Adipose tissue (tissue), 3 donors: ENCODE results near the gene HMG20A. TPM values are rescaled to one million over a fixed set of nuclear protein-coding genes. Genes with fewer than 3 reads are reported as not detected.

Source experiments
- H3K27ac ChIP-seq: one replicate; pipeline ENCODE4 v1.5.1; 2013; ENCODE audit warnings: low read depth, low read length
- WGBS, 3 donors: extraction: QIAGEN DNeasy Blood & Tissue Kit; methylation state at CpG; one replicate each; pipeline ENCODE4 v1.1.7; 2013; 5-methylcytosine and 5-hydroxymethylcytosine counted together
- polyA plus RNA-seq, 3 donors: library from polyadenylated mRNA; stranded (reverse); fragments of 200-250 nt; gene quantifications; one replicate each; pipeline ENCODE4 v1.2.3, GENCODE V29; 2013
- donor health status: healthy with polysubstance abuse.
- donor health status: Bipolar disorder and iron deficiency.
- donor health status: healthy.

Gene HMG20A
- polyA plus RNA-seq, 3 donors = 7.9 to 12.4 (median 11.3) TPM

DNA sequence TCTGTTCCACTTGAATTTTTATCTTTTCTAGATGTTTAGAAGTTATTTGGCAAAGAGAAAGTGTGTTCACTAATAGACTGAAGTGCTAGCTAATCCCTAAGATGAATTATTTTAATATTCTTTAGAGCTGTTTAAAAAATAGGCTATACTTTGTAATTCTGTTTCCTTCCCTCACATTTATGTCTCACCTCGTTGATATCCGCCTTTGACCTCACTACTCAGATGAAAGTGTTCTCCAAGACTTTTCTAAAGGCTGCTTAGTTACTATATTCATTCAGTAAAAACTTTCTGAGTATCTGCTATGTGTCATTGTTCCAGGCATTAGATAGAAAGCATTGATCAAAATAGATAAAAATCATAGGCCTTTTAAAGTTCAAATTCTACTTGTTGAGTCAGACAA is 38.3 kb downstream of the HMG20A start:
- 84 to 94% (median 89%) methylated on average over 2 of the region's 2 CpGs for WGBS, 3 donors
- no peak overlapping the region for H3K27ac ChIP-seq

DNA sequence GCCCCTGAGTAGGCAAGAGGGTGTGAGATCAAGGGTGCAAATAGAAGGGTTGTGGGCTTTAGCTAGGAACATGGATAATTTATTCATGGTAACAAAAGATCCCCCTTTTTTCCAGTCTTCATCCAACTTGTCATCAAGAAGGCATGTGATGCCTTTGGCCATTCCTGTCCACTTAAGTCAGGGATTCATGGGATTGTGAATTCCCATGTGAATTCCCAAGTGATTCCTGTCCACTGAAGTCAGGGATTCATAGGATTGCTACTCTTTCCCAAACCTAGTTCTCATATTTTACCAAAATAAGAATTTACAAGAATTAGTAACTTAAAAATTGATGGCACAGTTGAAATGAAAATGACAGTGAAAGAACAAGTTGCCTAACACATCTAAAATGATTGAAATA is 40.8 kb downstream of the HMG20A start:
- H3K27ac ChIP-seq = no peak overlapping the region

DNA sequence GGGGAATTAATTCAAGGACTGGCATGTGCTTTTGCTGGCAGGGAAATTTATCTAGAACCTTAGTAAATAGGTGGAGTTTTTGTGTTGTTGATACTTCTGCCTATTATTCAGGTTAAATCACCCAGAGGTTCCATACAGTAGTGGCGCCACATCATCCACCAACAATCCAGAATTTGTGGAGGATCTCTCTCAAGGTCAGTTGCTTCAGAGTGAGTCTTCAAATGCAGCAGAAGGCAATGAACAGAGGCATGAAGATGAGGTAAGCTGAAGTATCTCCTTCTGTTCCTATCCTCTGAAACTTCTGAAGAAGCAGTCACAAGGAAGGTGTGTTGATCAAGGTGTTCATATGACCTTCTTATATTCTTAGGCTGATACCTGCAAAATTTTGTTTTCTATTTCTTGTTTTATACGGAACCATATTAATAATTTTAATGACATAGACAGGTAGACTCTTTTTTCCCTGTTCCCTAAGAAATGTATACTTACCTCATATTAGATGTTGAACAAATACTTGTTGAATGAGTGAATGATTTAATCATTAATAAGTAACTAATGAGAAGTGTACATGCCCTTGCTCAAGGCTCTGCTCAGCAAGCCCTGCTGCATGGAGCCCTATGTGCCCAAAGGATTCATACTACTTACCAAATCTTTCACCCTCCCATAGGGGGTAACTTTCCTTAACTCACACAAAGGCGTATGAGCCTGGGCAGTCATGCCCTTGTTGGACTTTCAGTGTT is 43.6 kb downstream of the HMG20A start:
- H3K27ac ChIP-seq = no peak overlapping the region

DNA sequence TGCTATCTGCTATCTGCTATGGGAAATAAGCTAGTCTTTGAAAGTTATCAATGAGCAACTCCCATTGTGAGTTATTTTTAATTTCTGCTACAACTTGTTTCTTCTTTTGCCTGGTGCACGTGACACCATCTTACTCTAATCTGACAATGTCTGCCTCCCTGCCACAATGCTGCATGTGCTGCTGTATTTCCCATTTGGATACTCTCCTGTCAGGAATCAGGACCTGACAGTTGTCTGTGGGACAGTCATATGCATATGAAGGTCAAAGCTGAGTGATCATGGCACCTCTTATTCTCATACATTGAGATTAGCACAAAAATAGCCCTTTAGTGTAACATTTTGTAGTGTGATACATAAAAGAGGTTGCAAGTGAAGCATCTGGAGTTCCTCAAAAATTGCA is 45.8 kb downstream of the HMG20A start:
- 96 to 98% (median 97%) methylated on average over 1 of the region's 1 CpG for WGBS, 3 donors
- no peak overlapping the region for H3K27ac ChIP-seq

More for the DNA sequence above, 43.6 kb downstream of the HMG20A start:
- whole genome bisulfite sequencing, 3 donors = 72 to 97% (median 96%) methylated on average over 3 of the region's 3 CpGs

DNA sequence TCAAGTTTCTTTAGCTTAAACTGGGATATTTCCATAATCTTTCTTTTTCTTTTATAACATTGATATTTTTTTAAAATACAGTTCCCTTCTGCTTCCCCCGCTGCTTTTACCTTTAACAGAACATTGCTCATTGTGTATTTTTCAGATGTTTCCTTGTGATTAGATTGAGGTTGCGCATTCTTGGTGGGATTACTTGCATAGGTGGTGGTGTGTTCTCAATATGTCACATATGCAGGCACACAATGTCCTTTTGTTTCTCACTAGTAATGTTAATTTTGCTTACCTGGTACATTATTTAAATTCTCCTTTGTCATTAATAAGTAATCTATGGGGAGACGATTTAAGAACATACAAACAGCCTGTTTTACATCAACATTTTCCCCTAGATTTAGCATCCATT is 48.2 kb downstream of the HMG20A start:
- 69 to 95% (median 87%) methylated on average over 3 of the region's 3 CpGs for WGBS, 3 donors
- no peak overlapping the region for H3K27ac ChIP-seq

DNA sequence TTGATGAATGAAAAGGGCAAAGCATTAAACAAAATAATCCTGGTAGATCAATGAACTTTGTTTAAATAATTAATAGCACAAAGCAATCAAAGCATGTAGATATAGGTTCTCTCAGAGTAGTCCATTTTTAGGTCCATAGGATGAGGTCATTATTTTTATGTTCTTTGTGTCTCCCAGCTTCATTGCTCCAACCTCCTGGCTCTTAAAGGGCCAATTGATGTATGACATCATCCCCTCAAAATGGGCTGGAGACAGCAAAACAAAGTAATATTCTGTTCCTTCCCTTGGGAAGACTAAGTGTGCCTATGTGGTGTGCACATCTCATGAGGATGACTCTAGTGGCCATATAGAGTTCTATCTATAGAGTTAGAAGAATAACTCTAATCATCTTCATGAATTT is 49.5 kb downstream of the HMG20A start:
- H3K27ac ChIP-seq = no peak overlapping the region

DNA sequence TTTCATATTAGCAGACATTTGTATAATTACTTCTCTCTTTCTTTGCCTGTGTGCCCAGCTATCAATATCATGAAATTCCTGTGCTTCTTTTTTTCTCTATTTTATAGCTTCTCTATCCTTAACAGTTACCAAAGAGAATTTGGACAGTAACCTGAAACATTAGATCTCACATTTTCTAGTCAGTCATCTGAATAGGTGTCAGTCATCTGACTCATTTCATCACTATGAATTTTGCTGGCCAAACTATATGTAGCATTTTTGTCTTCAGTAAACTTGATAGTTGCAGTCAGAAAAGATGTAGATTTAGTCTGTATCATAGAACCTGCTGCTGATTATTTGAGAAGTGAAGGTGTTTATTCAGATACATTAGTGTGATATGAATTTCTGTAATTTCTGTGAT is 52.6 kb downstream of the HMG20A start:
- no peak overlapping the region for H3K27ac ChIP-seq

DNA sequence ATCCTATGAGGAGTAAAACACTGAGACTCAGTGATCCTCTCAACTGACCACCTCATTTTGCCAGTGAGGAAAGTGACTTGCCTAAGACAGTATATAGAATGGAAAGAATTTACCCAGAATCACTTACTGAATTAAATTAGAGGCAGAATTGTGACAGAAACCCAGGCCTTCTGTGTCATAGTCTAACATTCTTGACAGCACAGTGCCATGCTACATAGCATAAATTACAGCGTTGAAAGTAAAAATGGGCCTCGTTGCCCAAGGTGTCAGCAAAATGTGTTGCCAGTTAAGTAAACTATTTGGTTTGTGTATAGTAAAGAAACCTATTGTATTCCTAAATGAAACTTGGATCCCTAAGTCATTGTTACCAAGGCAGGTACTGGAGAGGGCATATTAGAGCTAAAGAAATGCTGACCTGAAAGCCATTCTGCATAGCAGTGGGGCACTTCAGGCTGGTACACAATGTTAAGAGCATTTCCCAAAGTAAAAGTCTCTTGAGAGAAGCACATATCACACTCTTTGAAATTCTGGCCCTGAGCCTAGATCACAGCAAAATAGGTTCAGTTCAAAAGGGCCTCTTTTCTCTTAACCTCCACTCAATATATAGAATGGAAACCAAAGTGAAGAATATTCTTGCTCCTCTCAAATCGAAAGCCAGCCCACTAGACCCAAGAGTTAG is 53.8 kb downstream of the HMG20A start:
- 78 to 94% (median 94%) methylated on average over 3 of the region's 3 CpGs for WGBS, 3 donors
- no peak overlapping the region for H3K27ac ChIP-seq

DNA sequence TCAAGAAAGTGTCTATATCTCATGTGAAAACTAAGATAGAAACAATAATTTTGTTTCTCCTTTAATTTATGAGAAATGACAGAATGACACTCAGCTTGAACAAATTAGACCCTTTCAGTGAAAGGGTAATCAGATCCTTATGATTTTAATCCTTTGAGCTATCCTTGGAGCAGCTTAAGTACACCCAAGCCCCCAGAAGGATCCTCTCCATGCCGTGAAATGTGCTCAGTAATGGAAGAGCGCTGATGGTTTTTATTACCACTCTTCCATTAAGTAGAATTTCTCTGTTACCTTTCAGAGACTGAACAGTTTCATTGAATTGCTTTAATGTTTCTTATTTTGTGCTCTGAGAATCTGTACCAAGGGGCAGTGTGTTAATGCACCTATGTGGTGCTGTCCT is 54.3 kb downstream of the HMG20A start:
- H3K27ac ChIP-seq = no peak overlapping the region
- 96 to 98% (median 98%) methylated on average over 2 of the region's 2 CpGs for WGBS, 3 donors

DNA sequence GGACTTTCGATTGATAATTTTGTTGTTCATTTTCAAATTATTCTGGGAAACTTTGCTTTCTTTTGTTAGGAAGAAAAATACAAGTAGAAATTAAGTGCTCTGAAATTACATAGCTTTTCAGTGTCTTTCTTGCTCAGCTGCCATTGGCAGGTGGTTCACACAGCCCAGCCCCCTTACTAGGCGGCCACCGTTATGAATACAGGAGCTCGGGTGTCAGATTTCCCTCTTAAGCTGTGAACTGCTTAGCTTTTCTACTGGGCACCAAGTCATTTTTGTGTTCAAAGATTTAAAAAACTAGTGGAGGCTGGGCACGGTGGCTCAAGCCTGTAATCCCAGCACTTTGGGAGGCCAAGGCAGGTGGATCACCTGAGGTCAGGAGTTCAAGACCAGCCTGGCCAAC is 55.2 kb downstream of the HMG20A start:
- no peak overlapping the region for H3K27ac ChIP-seq
- 82 to 94% (median 93%) methylated on average over 5 of the region's 5 CpGs for WGBS, 3 donors

DNA sequence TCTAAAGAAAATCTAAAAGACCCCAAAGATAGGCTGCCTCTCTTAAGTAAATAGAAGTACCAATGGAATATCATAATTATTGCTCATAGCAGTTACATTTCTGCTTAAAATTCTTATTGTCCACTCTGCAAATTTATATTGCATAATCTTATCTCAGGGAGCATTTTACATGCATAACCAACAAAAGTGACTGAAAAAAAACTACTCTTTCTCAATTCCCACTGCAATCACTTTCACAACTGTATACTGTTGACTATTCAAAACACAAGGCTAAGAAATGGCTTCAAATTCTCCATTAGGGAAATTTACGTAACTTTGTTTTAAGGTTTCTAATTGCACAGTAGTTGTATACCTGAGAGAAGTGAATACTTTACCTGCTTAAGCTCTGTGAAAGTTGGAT is 56.3 kb downstream of the HMG20A start:
- no peak overlapping the region for H3K27ac ChIP-seq
- WGBS, 3 donors = 63 to 89% (median 67%) methylated on average over 1 of the region's 1 CpG

DNA sequence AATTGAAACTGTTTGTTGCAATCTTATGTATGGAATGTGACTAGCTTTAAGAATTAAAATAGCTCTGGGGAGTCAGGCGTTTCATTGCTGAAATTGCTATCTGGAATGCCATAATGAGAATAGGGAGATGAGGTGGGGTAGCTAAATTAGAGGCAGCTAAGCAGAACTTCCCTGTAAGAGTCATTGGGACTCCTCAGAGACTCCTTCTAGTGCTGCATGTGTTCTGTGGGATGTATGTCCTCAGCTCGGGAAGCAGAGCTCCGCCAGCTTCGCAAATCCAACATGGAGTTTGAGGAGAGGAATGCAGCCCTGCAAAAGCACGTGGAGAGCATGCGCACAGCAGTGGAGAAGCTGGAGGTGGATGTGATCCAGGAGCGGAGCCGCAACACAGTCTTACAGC is 57.4 kb downstream of the HMG20A start:
- 92 to 97% (median 95%) methylated on average over 8 of the region's 8 CpGs for WGBS, 3 donors
- no peak overlapping the region for H3K27ac ChIP-seq

DNA sequence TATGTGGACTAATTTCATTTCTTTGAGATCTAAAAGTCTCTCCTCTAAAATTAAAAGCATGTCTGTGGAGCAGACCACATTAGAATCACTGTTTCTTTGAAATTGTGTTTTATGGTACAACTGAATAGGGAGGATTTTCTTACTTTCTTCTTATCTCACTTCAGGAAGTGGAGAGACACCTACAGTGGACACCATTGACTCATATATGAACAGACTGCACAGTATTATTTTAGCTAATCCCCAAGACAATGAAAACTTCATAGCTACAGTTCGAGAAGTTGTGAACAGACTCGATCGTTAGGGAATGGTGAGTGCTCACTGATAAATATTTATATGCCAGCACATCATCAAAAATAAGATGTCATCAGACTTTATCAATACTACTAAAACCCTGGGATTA is 58.3 kb downstream of the HMG20A start:
- 93 to 97% (median 95%) methylated on average over 3 of the region's 3 CpGs for WGBS, 3 donors

DNA sequence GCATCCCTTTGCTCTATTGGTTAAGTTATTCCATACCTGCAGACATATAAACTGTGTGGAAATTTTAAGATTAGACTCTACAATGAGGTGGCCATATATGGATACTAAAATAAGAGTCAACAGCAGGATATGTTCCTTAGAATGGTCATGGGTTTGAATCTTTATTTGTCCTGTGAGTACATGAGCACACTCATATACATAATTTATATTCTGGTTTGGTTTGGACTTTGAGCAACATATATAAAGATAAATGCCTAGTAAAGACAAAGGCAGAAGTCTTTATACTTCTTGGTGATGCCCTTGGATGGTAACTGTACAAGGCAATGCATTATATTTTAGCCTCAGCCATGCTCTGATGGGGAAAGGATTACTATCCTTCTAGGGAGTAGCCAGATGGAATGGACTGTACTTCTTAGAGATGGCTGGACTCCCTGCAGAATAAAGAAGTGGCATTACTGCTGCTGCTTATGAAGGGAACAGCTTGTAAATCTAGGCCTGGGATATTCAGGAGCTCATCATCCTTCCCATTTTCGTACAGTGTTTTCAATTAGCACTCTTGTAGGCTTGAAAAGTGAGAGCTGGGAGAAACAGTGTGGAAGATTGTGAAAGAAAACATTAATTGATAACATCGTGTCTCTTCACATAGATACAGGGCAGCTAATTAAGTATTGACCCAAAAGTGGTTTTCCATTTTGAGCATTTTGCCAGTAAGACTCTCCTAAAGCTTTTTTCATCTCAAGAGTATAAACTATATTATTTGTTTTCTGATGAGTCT is 60.4 kb downstream of the HMG20A start:
- 72 to 83% (median 79%) methylated on average over 2 of the region's 2 CpGs for WGBS, 3 donors
- H3K27ac ChIP-seq = no peak overlapping the region

More for the DNA sequence above, 58.3 kb downstream of the HMG20A start:
- H3K27ac ChIP-seq = no peak overlapping the region

DNA sequence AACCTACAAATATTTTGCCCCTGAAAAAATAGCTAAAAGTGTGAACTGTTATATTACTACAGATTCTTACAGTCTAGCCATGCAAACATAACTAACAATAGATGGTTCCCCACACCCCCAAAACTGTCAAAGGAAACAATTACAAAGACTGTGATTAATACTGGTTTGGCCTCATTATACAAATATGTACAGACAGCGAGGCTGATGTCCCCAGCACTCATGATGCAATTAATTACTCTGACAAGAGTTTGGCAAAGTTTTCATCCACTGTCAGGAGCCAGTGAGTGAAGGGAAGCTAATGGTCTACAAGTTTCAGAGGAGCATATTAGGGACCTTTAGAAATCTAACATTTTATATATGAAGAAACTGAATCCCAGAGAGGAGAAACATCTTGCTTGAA is 61.0 kb downstream of the HMG20A start:
- H3K27ac ChIP-seq = no peak overlapping the region

DNA sequence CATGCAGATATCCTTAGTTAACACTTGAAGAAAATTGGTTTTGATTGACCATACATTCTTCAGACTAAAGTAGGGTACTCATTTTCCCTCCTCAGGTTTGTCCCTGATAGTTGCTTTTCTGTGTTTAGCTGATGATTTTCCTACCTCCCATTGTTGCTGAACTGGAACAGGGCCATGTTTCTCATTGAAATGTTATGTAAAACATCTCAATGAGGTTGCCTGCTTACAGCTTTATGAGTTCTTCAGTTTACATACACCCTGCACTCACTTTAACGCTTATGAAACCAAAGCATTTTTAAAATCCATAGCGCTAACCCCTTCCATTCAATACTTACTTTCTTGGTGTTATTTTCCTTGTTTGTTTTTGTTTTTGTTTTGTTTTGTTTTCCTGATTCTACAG is 61.9 kb downstream of the HMG20A start:
- H3K27ac ChIP-seq = no peak overlapping the region
- WGBS, 3 donors = 76 to 82% (median 77%) methylated on average over 2 of the region's 2 CpGs

More for the DNA sequence above, 61.0 kb downstream of the HMG20A start:
- WGBS, 3 donors = 22 to 49% (median 46%) methylated on average over 1 of the region's 1 CpG

DNA sequence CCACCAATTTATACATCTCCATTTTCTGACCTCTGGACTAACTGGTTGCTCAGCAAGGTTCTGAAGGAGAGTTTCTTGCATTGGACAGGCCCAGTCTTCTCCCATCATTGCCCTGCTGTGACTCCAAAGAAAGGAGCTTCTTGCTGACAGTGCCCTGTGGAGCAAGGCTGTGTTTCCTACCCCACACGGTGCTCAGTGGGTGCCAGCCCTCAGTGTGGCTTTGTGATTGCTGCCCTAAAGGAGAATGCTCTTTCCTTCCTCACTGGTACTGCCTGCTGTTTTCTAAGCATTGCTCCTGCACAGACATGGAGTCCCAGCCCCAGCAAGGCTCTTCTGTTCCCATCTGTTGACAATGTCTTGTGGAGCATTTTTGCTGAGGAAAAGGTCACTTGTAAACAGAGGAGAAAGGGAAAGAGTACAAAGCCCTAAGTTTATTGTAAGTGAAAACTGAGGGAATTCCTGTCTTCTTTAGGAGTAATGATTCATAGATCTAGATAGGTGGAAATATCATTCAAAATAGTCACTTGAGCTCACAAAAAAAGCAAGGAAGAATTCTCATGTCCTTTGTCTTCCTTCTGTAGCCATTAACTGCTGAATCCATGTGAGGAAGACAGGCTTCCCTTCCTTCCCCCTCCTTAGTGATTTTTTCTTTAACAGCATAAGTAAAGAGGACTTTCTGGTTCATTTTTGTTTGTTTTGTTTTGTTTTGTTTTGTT is 62.9 kb downstream of the HMG20A start:
- no peak overlapping the region for H3K27ac ChIP-seq
- 45 to 53% (median 52%) methylated on average over 1 of the region's 1 CpG for WGBS, 3 donors

DNA sequence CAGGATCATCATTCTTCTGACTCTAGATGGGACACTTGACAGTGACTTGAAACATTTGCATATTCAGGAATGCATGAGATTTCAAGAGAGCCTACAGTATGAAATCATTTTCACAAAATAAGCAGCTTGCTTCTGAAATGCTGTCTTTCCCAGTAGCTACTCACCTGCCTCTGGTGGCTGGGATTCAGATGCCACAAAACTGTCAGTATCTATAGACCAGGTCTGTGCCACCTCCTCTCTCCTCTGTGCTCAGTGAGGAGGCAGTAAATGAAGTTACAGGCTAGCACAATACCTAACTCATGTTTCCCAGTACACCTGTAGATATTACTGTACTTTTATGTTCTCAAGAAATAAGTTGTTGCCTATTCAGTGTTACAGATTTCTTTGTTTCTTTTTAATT is 64.3 kb downstream of the HMG20A start:
- no peak overlapping the region for H3K27ac ChIP-seq
